ENCODE data around the gene FHOD3. TPM values are rescaled to one million over a fixed set of nuclear protein-coding genes. Genes with fewer than 3 reads are reported as not detected.
A peak's percentile ranks its signal among the peaks of the same experiment; 100 is the strongest.

The FHOD3 gene
- total and polyA plus RNA-seq, 2 of the 4 experiments (the other 2 are of a cell fraction): 14.6 to 16.0 TPM

- ChIA-PET CTCF (interaction anchor here (1.3 kb wide), 1 partner anchor 379 kb away, joined by 3 read pairs; no protein-coding TSS in a partner anchor), POLR2A (ENCODE audit: unreplicated experiment) (no interaction called here)
- Histone ChIP-seq H3K27ac (ENCODE audit: insufficient read depth, low read length) (peak overlapping the region; percentile 42), H3K4me3 (ENCODE audit: insufficient read depth, low read depth, low read length) (no peak overlapping the region), H3K18ac (ENCODE audit: low read depth, low read length) (0 out of 2 replicates have a peak overlapping the region, but pooled peaks have one; percentile 2), H2BK15ac (ENCODE audit: low read depth, low read length) (peak overlapping the region; percentile 55; the same call in 2 of the 3 replicates), H2BK5ac (ENCODE audit: low read depth, low read length, poor library complexity, severe bottlenecking) (peak overlapping the region; percentile 75), H3K23ac (ENCODE audit: low read depth, low read length) (peak overlapping the region; percentile 69), H4K91ac (ENCODE audit: insufficient read depth, low read depth, low read length) (peak overlapping the region; percentile 71), H2AFZ (replicated peaks; ENCODE audit: low read length, poor library complexity) (peak overlapping the region; percentile 45), H4K5ac (ENCODE audit: low read depth, low read length) (0 out of 2 replicates have a peak overlapping the region, but pooled peaks have one; percentile 1), H3K9ac (ENCODE audit: low read depth, low read length) (0 out of 2 replicates have a peak overlapping the region, but pooled peaks have one; percentile 7), H3K4me2 (ENCODE audit: low read depth, low read length) (peak overlapping the region; percentile 62), H4K20me1 (ENCODE audit: insufficient read depth, low read length) (peaks cover 15% of the 10 kb centered on the region), H3K14ac (replicated peaks; ENCODE audit: low read depth, low read length) (no peak overlapping the region; the same call in 1 of the 2 replicates), H2BK20ac (ENCODE audit: low read depth, low read length) (peak overlapping the region; percentile 57), H3K9me1 (ENCODE audit: insufficient read depth, low read length) (peaks cover 36% of the 10 kb centered on the region), H3K56ac (ENCODE audit: extremely low read depth, insufficient read depth, low read length) (peak overlapping the region; percentile 27; the same call in 1 of the 2 replicates), H2AK9ac (replicated peaks; ENCODE audit: low read depth, low read length, poor library complexity) (peak overlapping the region; percentile 68), H3K9me3 (ENCODE audit: control insufficient read depth, insufficient read depth, low read length) (no peaks in the 10 kb centered on the region), H3K27me3 (ENCODE audit: control insufficient read depth, insufficient read depth, low read length) (no peaks in the 10 kb centered on the region), H2BK120ac (ENCODE audit: low read depth, low read length) (peak overlapping the region; percentile 77; the same call in 1 of the 2 replicates), H3K4me1 (ENCODE audit: control insufficient read depth, insufficient read depth, low read length) (peaks cover 13% of the 10 kb centered on the region), H3K36me3 (ENCODE audit: control insufficient read depth, insufficient read depth, low read length) (no peaks in the 10 kb centered on the region), H3K4ac (ENCODE audit: low read depth, low read length) (peak overlapping the region; percentile 86), H4K8ac (ENCODE audit: low read depth in 2 of 2, low read length in 2 of 2) (peak overlapping the region; percentile 5 to 57), H2AK5ac (ENCODE audit: low read depth, low read length) (peak overlapping the region; percentile 84), H3K79me1 (ENCODE audit: low read depth in 1 of 2, low read length in 2 of 2) (peaks cover 20 to 56% of the 10 kb centered on the region in 2 experiments)
- in situ Hi-C loops (cut with MboI; ENCODE audit: low sequenced_read_pairs): no loop called here
- intact Hi-C loops (cut with micrococcal nuclease): no loop called here
- 0% methylated on average over 1 of the region's 11 CpGs; no CpG with 5 or more reads in 1 of the 2 experiments for WGBS, 2 experiments (ENCODE audit: extremely low coverage in 2 of 2, insufficient read length in 1 of 2)
- DNase-seq (peak; percentile 98), ATAC-seq (ENCODE audit: low read depth) (peak; percentile 90)
- dilution Hi-C loops (cut with HindIII; ENCODE audit: low sequenced_read_pairs, unreplicated experiment): no loop called here
- no TSS peak for BruUV-seq (replicated peaks)
- TF ChIP-seq MAFK (IDR thresholded peaks at IDR 0.05; ENCODE audit: low read depth, low read length) (no peak), RCOR1 (IDR thresholded peaks at IDR 0.05; ENCODE audit: insufficient replicate concordance, low read length) (peak; percentile 29), CTCF (conservative IDR thresholded peaks at IDR 0.05; ENCODE audit: low read depth, low read length) (no peak), MAZ (IDR thresholded peaks at IDR 0.05; ENCODE audit: borderline replicate concordance, low read depth, low read length) (no peak; the same call in 1 of the 2 replicates), NFE2L2 (IDR thresholded peaks at IDR 0.05; ENCODE audit: low read depth, low read length) (peak; percentile 2; the same call in 1 of the 2 replicates), FOS (IDR thresholded peaks at IDR 0.05; ENCODE audit: low read depth, low read length) (peak; percentile 73), RFX5 (IDR thresholded peaks at IDR 0.05; ENCODE audit: low read depth, low read length) (no peak), SMC3 (IDR thresholded peaks at IDR 0.05; ENCODE audit: low read depth, low read length) (no peak), POLR2A (IDR thresholded peaks at IDR 0.05; ENCODE audit: low read depth, low read length) (no peak), USF2 (IDR thresholded peaks at IDR 0.05; ENCODE audit: low read depth, low read length) (no peak), CHD1 (IDR thresholded peaks at IDR 0.05; ENCODE audit: low read depth, low read length) (no peak), BHLHE40 (IDR thresholded peaks at IDR 0.05; ENCODE audit: low read depth, low read length) (0 out of 2 replicates have a peak, but pooled peaks have one; percentile 32), MXI1 (IDR thresholded peaks at IDR 0.05; ENCODE audit: borderline replicate concordance, low read depth, low read length) (peak; percentile 67; the same call in 1 of the 2 replicates), CEBPB (IDR thresholded peaks at IDR 0.05; ENCODE audit: low read depth, low read length) (peak; percentile 80), RAD21 (IDR thresholded peaks at IDR 0.05; ENCODE audit: low read length) (peak; percentile 28; the same call in 1 of the 2 replicates)
These were observed 12.2 kb downstream of the FHOD3 start for GRCh38 chr18:36309436-36310391.

All from IMR-90 (cell line).